Endothelial cell of umbilical vein (primary cell): ENCODE data around the gene FBXO9. TPM values are rescaled to one million over a fixed set of nuclear protein-coding genes. Genes with fewer than 3 reads are reported as not detected.
"Not testable (repeated sequence)": the region's sequence is repeated elsewhere in the genome, so short reads cannot be mapped to it uniquely, and the experiment has no call there.

Experiments
- BruUV-seq: library from RNA; stranded (reverse); fragments of 400-500 nt; replicated peaks from 2 replicates; lab custom pipeline; 2021; lab: Mats Ljungman, UMichigan
- CTCF ChIA-PET: fragments of 300-600, 350-600 bp; sonication (Branson Sonifier 250); formaldehyde crosslinking; loops from one replicate; lab custom pipeline; 2021; ENCODE audit warnings: antibody characterized with exemption, inconsistent platforms; lab: Charles Lee
- POLR2A ChIA-PET: fragments of 300-600, 350-600 bp; sonication (Branson Sonifier 250); formaldehyde crosslinking; loops from one replicate; lab custom pipeline; 2021; ENCODE audit warnings: antibody characterized with exemption, inconsistent platforms; lab: Charles Lee
- DNase-seq: peaks from one replicate; pipeline ENCODE4 v3.0.0-alpha.2; 2011; ENCODE audit warnings: low read depth, low spot score
- FAIRE-seq: peaks from 2 replicates; lab custom pipeline; 2011; peaks lifted over from hg19 to GRCh38; lab: Jason Lieb, UNC
- H2AFZ ChIP-seq: 2 replicates; pipeline ENCODE4 v1.6.0; 2012; ENCODE audit warnings: low read depth, low read length, control low read depth, inconsistent platforms
- H3K27ac ChIP-seq: 2 replicates; pipeline ENCODE4 v1.5.1; 2011; ENCODE audit warnings: low read depth, mild to moderate bottlenecking, control low read depth, low read length, moderate library complexity; ENCODE audit not compliant: insufficient read depth
- H3K27me3 ChIP-seq, 2 experiments: 2 replicates each; pipeline versions ENCODE4 v1.6.0 to v1.6.1; 2011; ENCODE audit warnings: low read length in 2 of 2, mixed read lengths in 1 of 2; ENCODE audit not compliant: control insufficient read depth in 2 of 2, insufficient read depth in 2 of 2
- H3K36me3 ChIP-seq, 2 experiments: 2 replicates in 1 of 2; 3 replicates in 1 of 2; pipeline ENCODE4 v1.5.1; 2011; ENCODE audit warnings: low read length in 2 of 2, mild to moderate bottlenecking in 1 of 2, moderate library complexity in 1 of 2; ENCODE audit not compliant: control insufficient read depth in 2 of 2, insufficient read depth in 2 of 2; ENCODE audit errors: extremely low read depth in 1 of 2
- H3K4me1 ChIP-seq: 3 replicates; pipeline ENCODE4 v1.5.1; 2011; ENCODE audit warnings: mild to moderate bottlenecking, low read length; ENCODE audit not compliant: control insufficient read depth, insufficient read depth; ENCODE audit errors: extremely low read depth
- H3K4me2 ChIP-seq: 2 replicates; pipeline ENCODE4 v1.6.1; 2011; ENCODE audit warnings: low read length, control low read depth, mixed read lengths; ENCODE audit not compliant: insufficient read depth
- H3K4me3 ChIP-seq, 3 experiments: fragments of 200-600 bp in 1 of 3; sonication (generic), shearing (Covaris generic) in 1 of 3; replicated peaks in 1 of 3; 2 replicates each; pipeline ENCODE4 v1.5.1; 2011 to 2016; ENCODE audit warnings: control low read depth in 3 of 3, low read length in 3 of 3, mild to moderate bottlenecking in 2 of 3, inconsistent platforms in 1 of 3, low read depth in 1 of 3, moderate library complexity in 1 of 3; ENCODE audit not compliant: insufficient read depth in 1 of 3
- H3K79me2 ChIP-seq: 2 replicates; pipeline ENCODE4 v1.6.0; 2012; ENCODE audit warnings: low read length, inconsistent platforms; ENCODE audit not compliant: control insufficient read depth, insufficient read depth
- H3K9ac ChIP-seq: replicated peaks from 2 replicates; pipeline ENCODE3; 2011; ENCODE audit warnings: low read length, control low read depth; ENCODE audit not compliant: insufficient read depth; ENCODE audit errors: extremely low read depth
- H3K9me1 ChIP-seq: replicated peaks from 3 replicates; pipeline ENCODE4 v1.6.0; 2011; ENCODE audit warnings: mild to moderate bottlenecking, low read length; ENCODE audit not compliant: control insufficient read depth, insufficient read depth; ENCODE audit errors: extremely low read depth
- H3K9me3 ChIP-seq: replicated peaks from 2 replicates; pipeline ENCODE4 v1.5.1; 2012; ENCODE audit warnings: low read length, inconsistent platforms; ENCODE audit not compliant: control insufficient read depth, insufficient read depth
- H4K20me1 ChIP-seq: replicated peaks from 2 replicates; pipeline ENCODE3; 2011; ENCODE audit warnings: mild to moderate bottlenecking, low read length; ENCODE audit not compliant: control insufficient read depth, insufficient read depth; ENCODE audit errors: extremely low read depth
- EZH2 ChIP-seq: IDR thresholded peaks from 2 replicates; pipeline ENCODE4 v1.6.1; 2012; ENCODE audit warnings: borderline replicate concordance, low read depth, mild to moderate bottlenecking, moderate library complexity, low read length, inconsistent platforms; ENCODE audit not compliant: severe bottlenecking
- FOS ChIP-seq: IDR thresholded peaks from 2 replicates; pipeline ENCODE4 v1.6.1; 2011; ENCODE audit warnings: mild to moderate bottlenecking, low read length, moderate library complexity, borderline replicate concordance; ENCODE audit not compliant: insufficient read depth
- POLR2A ChIP-seq: IDR thresholded peaks from 2 replicates; pipeline ENCODE4 v1.6.1; 2012; ENCODE audit warnings: low read depth, mild to moderate bottlenecking, control low read depth, low read length
- dilution Hi-C: fragments of 300-500 bp; cut with MboI; formaldehyde crosslinking; loops from one replicate; pipeline ENCODE4 v1.15.0; 2019; ENCODE audit warnings: low sequenced_read_pairs; ENCODE audit not compliant: extremely low pct_ligation_motif_present
- intact Hi-C: fragments of 100-400 bp; cut with micrococcal nuclease; formaldehyde crosslinking; loops from one replicate; pipeline ENCODE4 v1.10.0; 2022
- polyA plus RNA-seq, 4 experiments: library from polyadenylated mRNA; depleted of rRNA in 3 of 4; stranded (reverse) in 3 of 4; unstranded in 1 of 4; fragments of >200 nt; gene quantifications; 2 replicates each; pipeline versions ENCODE4 v1.2.1 to v1.2.3, GENCODE V29; 2011 to 2012; ENCODE audit warnings: missing spikeins in 1 of 4
- total RNA-seq: library from RNA; stranded (reverse); gene quantifications from 2 replicates; pipeline ENCODE4 v1.2.3, GENCODE V29; 2021
- TF ChIP-seq, protein P1 (sequence below), 2 donors: IDR thresholded peaks; 1 replicate in 1 of 2; 2 replicates in 1 of 2; pipeline ENCODE4 v1.5.1; 2011; ENCODE audit warnings: low read length in 2 of 2, mild to moderate bottlenecking in 2 of 2, moderate library complexity in 2 of 2, control low read depth in 1 of 2, inconsistent platforms in 1 of 2, low read depth in 1 of 2; ENCODE audit not compliant: insufficient read depth in 1 of 2; ENCODE audit errors: extremely low read depth in 1 of 2

The FBXO9 gene
- total and polyA plus RNA-seq, 2 donors (not counting 3 experiments of a cell fraction or from before 2014, with no cell fraction given) = 48.1 to 58.9 TPM

DNA sequence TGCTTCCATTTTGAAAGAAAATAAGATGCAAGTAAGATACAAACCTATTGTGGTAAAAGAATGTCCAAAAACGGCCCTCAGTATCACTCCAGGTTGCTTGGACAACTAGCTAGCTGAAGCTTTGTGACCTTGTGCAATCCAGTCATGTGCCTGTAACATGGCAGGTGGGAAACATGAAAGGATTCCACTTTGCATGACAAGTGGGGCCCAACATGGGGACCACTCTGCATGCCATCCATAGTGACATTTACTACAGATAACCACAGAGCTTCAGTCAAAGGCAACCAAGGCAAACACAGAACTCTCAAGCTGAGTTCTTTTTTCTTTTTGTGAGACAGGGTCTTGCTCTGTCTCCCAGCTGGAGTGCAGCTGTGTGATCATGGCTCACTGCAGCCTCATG, 15.8 kb upstream of the FBXO9 start:
- Histone ChIP-seq H3K4me3 (no peak overlapping the region), H3K4me1 (peaks cover 12% of the 10 kb centered on the region), H3K9me3 (no peaks in the 10 kb centered on the region), H3K36me3 (no peaks in the 10 kb centered on the region), H3K4me2 (no peak overlapping the region), H3K9me1 (no peaks in the 10 kb centered on the region), H3K27ac (no peak overlapping the region), H3K27me3 (no peaks in the 10 kb centered on the region), H2AFZ (no peak overlapping the region), H3K9ac (no peak overlapping the region), H4K20me1 (peaks cover 2% of the 10 kb centered on the region), H3K79me2 (no peaks in the 10 kb centered on the region)
- dilution Hi-C loops (no loop called here), intact Hi-C loops (no loop called here)
- POLR2A ChIA-PET = no interaction called here
- no peak for FAIRE-seq
- CTCF ChIA-PET = interaction anchor here (1.6 to 4.5 kb wide), 3 partner anchors 52 to 70 kb away, joined by 3 to 26 read pairs (median 18); partner anchors contain the start of gene GSTA4
- DNase-seq = no peak
- no TSS peak for BruUV-seq
- TF ChIP-seq, protein P1, sequence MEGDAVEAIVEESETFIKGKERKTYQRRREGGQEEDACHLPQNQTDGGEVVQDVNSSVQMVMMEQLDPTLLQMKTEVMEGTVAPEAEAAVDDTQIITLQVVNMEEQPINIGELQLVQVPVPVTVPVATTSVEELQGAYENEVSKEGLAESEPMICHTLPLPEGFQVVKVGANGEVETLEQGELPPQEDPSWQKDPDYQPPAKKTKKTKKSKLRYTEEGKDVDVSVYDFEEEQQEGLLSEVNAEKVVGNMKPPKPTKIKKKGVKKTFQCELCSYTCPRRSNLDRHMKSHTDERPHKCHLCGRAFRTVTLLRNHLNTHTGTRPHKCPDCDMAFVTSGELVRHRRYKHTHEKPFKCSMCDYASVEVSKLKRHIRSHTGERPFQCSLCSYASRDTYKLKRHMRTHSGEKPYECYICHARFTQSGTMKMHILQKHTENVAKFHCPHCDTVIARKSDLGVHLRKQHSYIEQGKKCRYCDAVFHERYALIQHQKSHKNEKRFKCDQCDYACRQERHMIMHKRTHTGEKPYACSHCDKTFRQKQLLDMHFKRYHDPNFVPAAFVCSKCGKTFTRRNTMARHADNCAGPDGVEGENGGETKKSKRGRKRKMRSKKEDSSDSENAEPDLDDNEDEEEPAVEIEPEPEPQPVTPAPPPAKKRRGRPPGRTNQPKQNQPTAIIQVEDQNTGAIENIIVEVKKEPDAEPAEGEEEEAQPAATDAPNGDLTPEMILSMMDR (IDR thresholded peaks at IDR 0.05; ENCODE audit: extremely low read depth in 1 of 2, insufficient read depth in 1 of 2, low read depth in 1 of 2, low read length in 2 of 2) = no peak
- TF ChIP-seq FOS (no peak), EZH2 (no peak), POLR2A (no peak)

DNA sequence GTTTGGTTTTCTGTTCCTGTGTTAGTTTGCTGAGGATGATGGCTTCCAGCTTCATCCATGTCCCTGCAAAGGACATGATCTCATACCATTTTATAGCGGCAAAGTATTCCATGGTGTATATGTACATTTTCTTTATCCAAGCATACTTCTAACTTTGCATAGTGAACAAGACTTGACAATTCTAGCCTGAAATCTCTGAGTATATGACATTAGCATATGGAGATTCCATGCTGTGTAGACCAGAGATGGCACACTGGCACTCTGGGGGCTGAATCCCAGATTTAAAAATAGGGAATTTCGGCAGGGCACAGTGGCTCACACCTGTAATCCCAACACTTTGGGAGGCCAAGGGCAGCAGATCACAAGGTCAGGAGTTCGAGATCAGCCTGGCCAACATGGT, 13.1 kb upstream of the FBXO9 start:
- intact Hi-C loops, H3K9me3 ChIP-seq, dilution Hi-C loops, BruUV-seq, CTCF ChIA-PET, H3K4me2 ChIP-seq, H3K36me3 ChIP-seq, H3K27me3 ChIP-seq, DNase-seq, H3K79me2 ChIP-seq, H2AFZ ChIP-seq, POLR2A ChIA-PET, H4K20me1 ChIP-seq, H3K27ac ChIP-seq, H3K9me1 ChIP-seq, H3K9ac ChIP-seq, FAIRE-seq, H3K4me3 ChIP-seq: not testable (repeated sequence)
- peaks cover 12% of the 10 kb centered on the region for H3K4me1 ChIP-seq
